ENCODE measurements around the gene GPR162.

DNA sequence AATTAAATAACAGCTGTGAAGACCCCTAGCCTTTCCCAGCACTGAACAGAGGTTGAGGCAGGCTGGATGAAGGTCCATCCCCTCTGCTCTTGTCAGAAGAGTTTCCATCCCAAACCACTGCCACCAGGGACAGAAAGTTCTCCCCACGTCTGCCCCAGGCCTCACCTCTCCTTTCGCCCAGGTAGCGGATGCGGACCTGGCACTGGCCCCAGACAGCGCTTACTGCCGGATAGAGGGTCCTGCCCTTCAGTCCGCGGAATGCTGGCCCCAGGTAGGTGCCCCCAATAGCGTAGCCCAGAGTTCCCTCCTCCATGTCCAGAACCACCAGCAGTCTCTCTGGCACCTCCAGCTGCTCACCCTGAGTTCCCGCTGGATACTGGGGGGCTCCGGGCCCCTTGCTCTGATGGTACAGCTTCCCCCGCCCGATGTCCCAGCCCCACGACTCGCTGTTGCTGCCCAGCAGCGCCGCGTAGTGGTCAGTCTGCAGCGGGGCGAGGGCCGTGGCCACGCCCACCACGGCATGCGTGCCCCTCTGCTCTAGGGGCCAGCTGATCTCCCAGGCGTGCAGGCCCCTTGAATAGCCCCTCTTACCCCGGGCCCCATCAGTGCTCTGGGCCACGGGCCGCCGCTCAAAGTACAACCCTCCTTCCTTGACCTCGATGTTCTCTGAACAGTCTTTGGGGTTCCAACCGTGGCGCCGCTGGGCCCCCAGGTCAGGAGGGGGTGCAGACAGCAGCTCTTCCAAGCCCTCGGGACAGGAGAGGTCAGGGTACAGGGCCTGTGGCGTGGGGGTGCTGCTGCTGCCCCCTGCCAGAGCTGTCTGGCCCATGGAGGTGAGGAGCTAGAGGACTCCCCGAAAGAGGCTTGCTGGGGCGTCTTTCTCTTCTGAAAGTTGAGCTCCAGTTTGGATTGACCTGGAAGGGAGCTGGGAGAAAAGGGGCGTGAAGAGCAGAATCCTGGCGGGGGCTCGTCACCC, 50.7 kb downstream of the GPR162 start:
- TF ChIP-seq, protein P1, sequence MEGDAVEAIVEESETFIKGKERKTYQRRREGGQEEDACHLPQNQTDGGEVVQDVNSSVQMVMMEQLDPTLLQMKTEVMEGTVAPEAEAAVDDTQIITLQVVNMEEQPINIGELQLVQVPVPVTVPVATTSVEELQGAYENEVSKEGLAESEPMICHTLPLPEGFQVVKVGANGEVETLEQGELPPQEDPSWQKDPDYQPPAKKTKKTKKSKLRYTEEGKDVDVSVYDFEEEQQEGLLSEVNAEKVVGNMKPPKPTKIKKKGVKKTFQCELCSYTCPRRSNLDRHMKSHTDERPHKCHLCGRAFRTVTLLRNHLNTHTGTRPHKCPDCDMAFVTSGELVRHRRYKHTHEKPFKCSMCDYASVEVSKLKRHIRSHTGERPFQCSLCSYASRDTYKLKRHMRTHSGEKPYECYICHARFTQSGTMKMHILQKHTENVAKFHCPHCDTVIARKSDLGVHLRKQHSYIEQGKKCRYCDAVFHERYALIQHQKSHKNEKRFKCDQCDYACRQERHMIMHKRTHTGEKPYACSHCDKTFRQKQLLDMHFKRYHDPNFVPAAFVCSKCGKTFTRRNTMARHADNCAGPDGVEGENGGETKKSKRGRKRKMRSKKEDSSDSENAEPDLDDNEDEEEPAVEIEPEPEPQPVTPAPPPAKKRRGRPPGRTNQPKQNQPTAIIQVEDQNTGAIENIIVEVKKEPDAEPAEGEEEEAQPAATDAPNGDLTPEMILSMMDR (IDR thresholded peaks at IDR 0.05): peak; percentile 82 to 96 (median 84)
- TF ChIP-seq POLR2A (IDR thresholded peaks at IDR 0.05) (no peak), POLR2AphosphoS5 (IDR thresholded peaks at IDR 0.05) (peak in 3 of 4 donors; percentile 19 to 65 (median 62))

Data from sigmoid colon (tissue), 4 donors.